ENCODE results near the gene TNIP1.

Gene TNIP1

GRCh38 chr5:150999704-151000442 is 81.0 kb downstream of the TNIP1 start:
- no peak for DNase-seq (ENCODE audit: low read depth)

- no peak for DNase-seq (ENCODE audit: low read depth)
Measured at GRCh38 chr5:150993826-150994412, 86.9 kb downstream of the TNIP1 start.

DNA sequence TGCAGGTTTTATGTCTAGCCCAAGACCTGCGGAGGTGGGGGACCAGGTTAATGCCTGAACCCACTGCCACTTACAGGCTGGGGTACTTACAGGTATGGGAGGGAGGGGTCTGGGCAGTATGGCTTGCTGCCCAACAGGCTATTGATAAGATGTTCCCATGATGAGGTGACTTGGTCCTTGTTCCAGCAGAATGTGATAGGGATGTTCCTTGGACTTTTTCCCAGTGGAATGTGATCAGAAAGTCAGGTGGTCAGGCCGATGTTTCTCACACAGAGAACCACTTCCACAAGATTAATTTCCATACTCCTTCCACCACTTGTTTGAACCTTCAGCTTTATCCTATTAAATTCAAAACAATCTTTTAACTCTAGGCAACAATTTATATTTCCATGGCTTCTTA is 87.4 kb downstream of the TNIP1 start:
- DNase-seq (ENCODE audit: low read depth) = no peak

DNA sequence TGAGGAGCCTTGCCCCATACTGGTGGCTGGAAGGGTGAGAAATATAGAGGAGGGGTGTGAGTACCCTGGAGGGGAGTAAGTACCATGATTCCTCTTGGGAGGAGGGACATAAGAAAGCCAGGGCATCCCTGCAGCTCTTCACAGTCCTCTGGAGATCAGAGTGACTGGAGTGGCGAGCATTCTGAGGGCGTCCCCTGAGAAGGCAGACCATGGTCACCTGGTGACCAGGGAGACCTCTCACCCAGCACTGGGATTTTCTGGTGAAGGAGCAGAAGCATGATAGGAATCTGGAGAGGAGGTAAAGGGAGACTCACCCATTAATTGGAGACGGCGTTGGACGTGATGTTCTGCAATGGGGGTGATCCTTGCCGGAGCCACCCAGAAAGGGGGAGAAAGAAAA is 88.1 kb downstream of the TNIP1 start:
- DNase-seq (ENCODE audit: low read depth) = no peak

- no peak for DNase-seq (ENCODE audit: low read depth)
Measured at GRCh38 chr5:150989695-150990094, 91.1 kb downstream of the TNIP1 start.

GRCh38 chr5:150987746-150988145 is 93.1 kb downstream of the TNIP1 start:
- no peak for DNase-seq (ENCODE audit: low read depth)
